NCI-H2029 (cell line): ENCODE measurements around the gene CCNQ.

Experiments used
- DNase-seq: peaks from one replicate; lab custom pipeline; 2025; lab: John Stamatoyannopoulos, UW

The CCNQ gene

GRCh38 chrX:153637121-153638040 is 38.4 kb upstream of the CCNQ start:
- no peak for DNase-seq

GRCh38 chrX:153636716-153637115 is 37.8 kb upstream of the CCNQ start:
- no peak for DNase-seq

- DNase-seq: no peak
Measured at GRCh38 chrX:153635788-153636668, 37.1 kb upstream of the CCNQ start.

GRCh38 chrX:153635388-153635787 is 36.4 kb upstream of the CCNQ start:
- DNase-seq: no peak

- no peak for DNase-seq
Measured at GRCh38 chrX:153634832-153635231, 35.9 kb upstream of the CCNQ start.

GRCh38 chrX:153634236-153634635 is 35.3 kb upstream of the CCNQ start:
- no peak for DNase-seq

GRCh38 chrX:153633607-153634180 is 34.8 kb upstream of the CCNQ start:
- DNase-seq: no peak

- no peak for DNase-seq
Measured at GRCh38 chrX:153633048-153633447, 34.1 kb upstream of the CCNQ start.

- DNase-seq: no peak
Measured at GRCh38 chrX:153632595-153632946, 33.6 kb upstream of the CCNQ start.

GRCh38 chrX:153631907-153632594 is 33.1 kb upstream of the CCNQ start:
- no peak for DNase-seq

- no peak for DNase-seq
Measured at GRCh38 chrX:153631346-153631745, 32.4 kb upstream of the CCNQ start.

- no peak for DNase-seq
Measured at GRCh38 chrX:153628665-153629064, 29.7 kb upstream of the CCNQ start.

GRCh38 chrX:153628129-153628528 is 29.2 kb upstream of the CCNQ start:
- no peak for DNase-seq

GRCh38 chrX:153627675-153628111 is 28.8 kb upstream of the CCNQ start:
- DNase-seq: no peak

GRCh38 chrX:153626863-153627674 is 28.1 kb upstream of the CCNQ start:
- DNase-seq: no peak

- no peak for DNase-seq
Measured at GRCh38 chrX:153626025-153626633, 27.2 kb upstream of the CCNQ start.

- no peak for DNase-seq
Measured at GRCh38 chrX:153625271-153626024, 26.5 kb upstream of the CCNQ start.

GRCh38 chrX:153624196-153625091 is 25.5 kb upstream of the CCNQ start:
- DNase-seq: no peak
